ENCODE data around the gene GPR108. TPM values are rescaled to one million over a fixed set of nuclear protein-coding genes. Genes with fewer than 3 reads are reported as not detected.

Gene GPR108
- total RNA-seq, 1 donor from 2014 or later = 41.6 TPM

DNA sequence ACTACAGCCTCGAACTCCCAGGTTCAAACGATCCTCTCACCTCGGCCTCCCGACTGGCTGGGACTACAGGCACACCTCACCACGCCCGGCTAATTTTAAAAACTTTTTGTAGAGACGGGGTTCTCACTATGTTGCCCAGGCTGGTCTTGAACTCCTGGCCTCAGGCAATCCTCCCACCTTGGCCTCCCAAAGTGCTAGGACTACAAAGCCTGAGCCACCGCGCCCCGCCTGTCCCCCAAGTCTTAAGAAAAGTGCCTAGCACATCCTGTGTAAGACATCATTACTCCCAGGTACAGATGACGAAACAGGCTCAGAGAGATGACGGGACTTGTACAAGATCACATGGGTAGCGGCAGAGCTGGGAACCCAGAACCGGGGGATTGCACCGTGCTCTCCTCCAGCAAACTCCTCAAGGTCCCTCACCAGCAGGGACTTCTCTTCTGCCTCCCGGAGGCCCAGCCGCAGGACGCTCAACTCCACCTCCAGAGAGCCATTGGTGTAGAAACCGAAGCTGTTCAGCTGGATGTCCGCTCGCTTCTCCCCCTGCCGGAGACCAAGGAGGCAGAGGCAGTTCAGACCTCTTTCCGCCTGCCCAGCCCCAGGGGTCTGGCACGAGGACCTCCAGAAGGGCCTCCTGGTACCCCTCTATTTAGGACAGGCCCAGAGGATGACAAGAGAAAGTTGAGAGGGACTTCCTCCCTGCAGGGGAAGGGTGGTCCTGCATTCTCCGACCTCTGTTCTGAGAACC, 1.0 kb downstream of the GPR108 start:
- peak overlapping the region; percentile 95 for H3K4me2 ChIP-seq (ENCODE audit: low read length)
- no peaks in the 10 kb centered on the region for H3K27me3 ChIP-seq (ENCODE audit: insufficient read depth, low read length)
- H3K27ac ChIP-seq (ENCODE audit: low read depth, low read length) = peak overlapping the region; percentile 93
- TF ChIP-seq EZH2 (IDR thresholded peaks at IDR 0.05; ENCODE audit: insufficient read depth, low read length) = no peak
- TF ChIP-seq, protein P1, sequence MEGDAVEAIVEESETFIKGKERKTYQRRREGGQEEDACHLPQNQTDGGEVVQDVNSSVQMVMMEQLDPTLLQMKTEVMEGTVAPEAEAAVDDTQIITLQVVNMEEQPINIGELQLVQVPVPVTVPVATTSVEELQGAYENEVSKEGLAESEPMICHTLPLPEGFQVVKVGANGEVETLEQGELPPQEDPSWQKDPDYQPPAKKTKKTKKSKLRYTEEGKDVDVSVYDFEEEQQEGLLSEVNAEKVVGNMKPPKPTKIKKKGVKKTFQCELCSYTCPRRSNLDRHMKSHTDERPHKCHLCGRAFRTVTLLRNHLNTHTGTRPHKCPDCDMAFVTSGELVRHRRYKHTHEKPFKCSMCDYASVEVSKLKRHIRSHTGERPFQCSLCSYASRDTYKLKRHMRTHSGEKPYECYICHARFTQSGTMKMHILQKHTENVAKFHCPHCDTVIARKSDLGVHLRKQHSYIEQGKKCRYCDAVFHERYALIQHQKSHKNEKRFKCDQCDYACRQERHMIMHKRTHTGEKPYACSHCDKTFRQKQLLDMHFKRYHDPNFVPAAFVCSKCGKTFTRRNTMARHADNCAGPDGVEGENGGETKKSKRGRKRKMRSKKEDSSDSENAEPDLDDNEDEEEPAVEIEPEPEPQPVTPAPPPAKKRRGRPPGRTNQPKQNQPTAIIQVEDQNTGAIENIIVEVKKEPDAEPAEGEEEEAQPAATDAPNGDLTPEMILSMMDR (IDR thresholded peaks at IDR 0.05; ENCODE audit: insufficient read depth, low read depth, low read length) = peak; percentile 50
- peaks cover 25% of the 10 kb centered on the region for H3K79me2 ChIP-seq (ENCODE audit: insufficient read depth, low read length)
- H3K36me3 ChIP-seq (ENCODE audit: insufficient read depth, low read length) = no peaks in the 10 kb centered on the region
- no peak for FAIRE-seq
- H3K9me3 Mint-ChIP-seq (ENCODE audit: unreplicated experiment) = peaks cover 3% of the 10 kb centered on the region
- H4K20me1 ChIP-seq (ENCODE audit: insufficient read depth, low read length) = no peaks in the 10 kb centered on the region
- H3K4me3 Mint-ChIP-seq (ENCODE audit: unreplicated experiment) = peak overlapping the region; percentile 99
- peaks cover 4% of the 10 kb centered on the region for H3K36me3 Mint-ChIP-seq (ENCODE audit: low read depth, unreplicated experiment)
- H3K27me3 Mint-ChIP-seq (ENCODE audit: low read depth, unreplicated experiment) = no peaks in the 10 kb centered on the region
- H3K9ac ChIP-seq (ENCODE audit: low read length) = peak overlapping the region; percentile 89
- peak overlapping the region; percentile 93 for H3K27ac Mint-ChIP-seq (ENCODE audit: unreplicated experiment)
- peak overlapping the region; percentile 55 for H2AFZ ChIP-seq (ENCODE audit: low read depth, low read length)
- no peaks in the 10 kb centered on the region for H3K9me3 ChIP-seq (ENCODE audit: insufficient read depth, low read depth, low read length)
- peaks cover 16% of the 10 kb centered on the region for H3K4me1 Mint-ChIP-seq (ENCODE audit: low read depth, unreplicated experiment)
- H3K4me1 ChIP-seq (ENCODE audit: insufficient read depth, low read length) = peaks cover 25% of the 10 kb centered on the region
- H3K4me3 ChIP-seq (ENCODE audit: insufficient read depth, low read depth, low read length) = peak overlapping the region; percentile 79
- DNase-seq (ENCODE audit: low read depth) = peak; percentile 79

DNA sequence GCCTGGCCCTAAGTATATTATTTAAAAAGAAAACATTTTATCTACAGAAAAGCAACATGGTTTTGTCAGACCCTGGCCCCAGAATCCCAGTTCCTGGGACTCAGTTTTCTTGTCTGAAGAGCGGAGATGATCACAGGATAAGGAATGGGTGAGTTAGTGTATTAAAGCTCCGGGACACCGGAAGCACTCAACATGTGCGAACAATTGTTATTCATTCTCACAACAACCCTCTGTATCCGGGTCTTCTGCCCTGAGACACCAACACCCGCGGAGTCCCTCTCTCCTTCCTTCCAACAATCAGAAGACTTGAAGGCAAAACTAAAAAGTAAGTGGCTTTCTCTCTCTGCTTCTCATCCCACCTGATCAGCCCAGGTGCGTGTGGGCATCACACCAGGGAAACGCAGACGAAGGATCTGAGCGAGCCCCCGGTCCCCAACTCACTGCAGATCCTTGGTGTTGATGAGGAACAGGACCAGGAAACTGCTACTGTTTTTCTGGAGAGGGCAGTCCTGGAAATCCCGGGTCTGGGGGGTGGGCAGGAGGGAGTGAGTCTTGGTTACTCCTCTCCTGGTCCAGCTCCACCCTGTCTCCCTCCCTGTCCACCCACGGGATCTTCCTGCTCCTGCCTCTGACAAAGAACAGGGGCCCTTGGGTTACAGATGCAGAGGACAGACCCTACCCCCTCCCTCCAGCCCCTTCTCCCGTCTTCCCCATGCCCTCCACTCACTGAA, 2.0 kb downstream of the GPR108 start:
- Histone ChIP-seq H3K4me3 (ENCODE audit: insufficient read depth, low read depth, low read length) (no peak overlapping the region), H3K27ac (ENCODE audit: low read depth, low read length) (peak overlapping the region; percentile 93)

More for the DNA sequence above, 2.0 kb downstream of the GPR108 start:
- Histone ChIP-seq H3K9ac (ENCODE audit: low read length) (peak overlapping the region; percentile 89), H4K20me1 (ENCODE audit: insufficient read depth, low read length) (no peaks in the 10 kb centered on the region), H2AFZ (ENCODE audit: low read depth, low read length) (no peak overlapping the region), H3K79me2 (ENCODE audit: insufficient read depth, low read length) (peaks cover 17% of the 10 kb centered on the region), H3K4me2 (ENCODE audit: low read length) (peak overlapping the region; percentile 95), H3K27me3 (ENCODE audit: insufficient read depth, low read length) (no peaks in the 10 kb centered on the region), H3K9me3 (ENCODE audit: insufficient read depth, low read depth, low read length) (no peaks in the 10 kb centered on the region), H3K4me1 (ENCODE audit: insufficient read depth, low read length) (peaks cover 25% of the 10 kb centered on the region), H3K36me3 (ENCODE audit: insufficient read depth, low read length) (no peaks in the 10 kb centered on the region)
- Mint-ChIP-seq H3K27me3 (ENCODE audit: low read depth, unreplicated experiment) (no peaks in the 10 kb centered on the region), H3K4me1 (ENCODE audit: low read depth, unreplicated experiment) (peaks cover 13% of the 10 kb centered on the region), H3K27ac (ENCODE audit: unreplicated experiment) (peak overlapping the region; percentile 93), H3K36me3 (ENCODE audit: low read depth, unreplicated experiment) (peaks cover 4% of the 10 kb centered on the region), H3K9me3 (ENCODE audit: unreplicated experiment) (peaks cover 3% of the 10 kb centered on the region), H3K4me3 (ENCODE audit: unreplicated experiment) (peak overlapping the region; percentile 99)
- DNase-seq (ENCODE audit: low read depth) (no peak), FAIRE-seq (no peak)
- TF ChIP-seq, protein P1 (IDR thresholded peaks at IDR 0.05; ENCODE audit: insufficient read depth, low read depth, low read length) = no peak
- no peak for TF ChIP-seq EZH2 (IDR thresholded peaks at IDR 0.05; ENCODE audit: insufficient read depth, low read length)

All from astrocyte (in vitro differentiated cells and primary cell).